IMR-90 (cell line): Measurements from ENCODE around the gene UBL5. TPM values are rescaled to one million over a fixed set of nuclear protein-coding genes. Genes with fewer than 3 reads are reported as not detected.

ENCODE experiments used
- ATAC-seq: fragments of 200-7000 bp; cut with Tn5 transposase; 2 replicates; pipeline ENCODE4 v1.9.1; 2020; ENCODE audit warnings: low read depth, mild to moderate bottlenecking, moderate library complexity
- BruUV-seq: library from RNA; stranded (reverse); fragments of 400-500 nt; replicated peaks from 2 replicates; lab custom pipeline; 2021; lab: Mats Ljungman, UMichigan
- CTCF ChIA-PET: fragments of 300-600 bp; formaldehyde crosslinking; extraction: SDS; loops from one replicate; lab custom pipeline; 2021; ENCODE audit warnings: antibody characterized with exemption; lab: Yijun Ruan, JAX
- POLR2A ChIA-PET: fragments of 300-600 bp; sonication (Branson Sonifier 250); formaldehyde crosslinking; loops from one replicate; lab custom pipeline; 2022; ENCODE audit warnings: antibody characterized with exemption; ENCODE audit not compliant: unreplicated experiment; lab: Charles Lee
- DNase-seq: peaks from one replicate; pipeline ENCODE4 v3.0.0; 2013
- H2AFZ ChIP-seq: replicated peaks from 2 replicates; pipeline ENCODE3; 2013; ENCODE audit warnings: low read length, mild to moderate bottlenecking; ENCODE audit not compliant: poor library complexity
- H2AK5ac ChIP-seq: 2 replicates; pipeline ENCODE4 v1.6.1; 2013; ENCODE audit warnings: low read depth, low read length, inconsistent platforms
- H2AK9ac ChIP-seq: replicated peaks from 2 replicates; pipeline ENCODE3; 2013; ENCODE audit warnings: mild to moderate bottlenecking, low read depth, low read length, moderate library complexity; ENCODE audit not compliant: poor library complexity
- H2BK120ac ChIP-seq: 2 replicates; pipeline ENCODE4 v1.6.1; 2013; ENCODE audit warnings: low read depth, low read length, inconsistent platforms
- H2BK15ac ChIP-seq: 3 replicates; pipeline ENCODE4 v1.6.1; 2013; ENCODE audit warnings: low read depth, low read length, inconsistent platforms
- H2BK20ac ChIP-seq: 2 replicates; pipeline ENCODE4 v1.6.1; 2013; ENCODE audit warnings: low read depth, mild to moderate bottlenecking, inconsistent platforms, low read length, moderate library complexity
- H2BK5ac ChIP-seq: 2 replicates; pipeline ENCODE4 v1.6.1; 2013; ENCODE audit warnings: mild to moderate bottlenecking, low read depth, low read length, inconsistent platforms; ENCODE audit not compliant: poor library complexity, severe bottlenecking
- H3K14ac ChIP-seq: replicated peaks from 2 replicates; pipeline ENCODE4 v1.6.1; 2013; ENCODE audit warnings: low read depth, low read length, inconsistent platforms
- H3K18ac ChIP-seq: 2 replicates; pipeline ENCODE4 v1.6.1; 2013; ENCODE audit warnings: low read depth, low read length, control low read depth
- H3K23ac ChIP-seq: 2 replicates; pipeline ENCODE4 v1.6.1; 2013; ENCODE audit warnings: low read depth, low read length, inconsistent platforms
- H3K27ac ChIP-seq: 2 replicates; pipeline ENCODE4 v1.5.1; 2013; ENCODE audit warnings: mild to moderate bottlenecking, control low read depth, low read length; ENCODE audit not compliant: insufficient read depth
- H3K27me3 ChIP-seq: 2 replicates; pipeline ENCODE4 v1.6.1; 2013; ENCODE audit warnings: low read length; ENCODE audit not compliant: control insufficient read depth, insufficient read depth
- H3K36me3 ChIP-seq: 2 replicates; pipeline ENCODE4 v1.6.1; 2013; ENCODE audit warnings: low read length, mixed read lengths; ENCODE audit not compliant: control insufficient read depth, insufficient read depth
- H3K4ac ChIP-seq: 2 replicates; pipeline ENCODE4 v1.6.1; 2013; ENCODE audit warnings: low read depth, low read length, inconsistent platforms
- H3K4me1 ChIP-seq: 2 replicates; pipeline ENCODE4 v1.6.1; 2013; ENCODE audit warnings: low read length, mixed read lengths; ENCODE audit not compliant: control insufficient read depth, insufficient read depth
- H3K4me2 ChIP-seq: 2 replicates; pipeline ENCODE4 v1.6.1; 2013; ENCODE audit warnings: low read depth, mild to moderate bottlenecking, control low read depth, low read length, moderate library complexity
- H3K4me3 ChIP-seq: 2 replicates; pipeline ENCODE4 v1.5.1; 2013; ENCODE audit warnings: low read depth, mild to moderate bottlenecking, control low read depth, low read length, moderate library complexity; ENCODE audit not compliant: insufficient read depth
- H3K56ac ChIP-seq: 2 replicates; pipeline ENCODE4 v1.6.1; 2013; ENCODE audit warnings: low read length, inconsistent platforms; ENCODE audit not compliant: insufficient read depth; ENCODE audit errors: extremely low read depth
- H3K79me1 ChIP-seq, 2 experiments: 2 replicates each; pipeline ENCODE4 v1.6.1; 2013; ENCODE audit warnings: low read length in 2 of 2, inconsistent platforms in 1 of 2, low read depth in 1 of 2
- H3K9ac ChIP-seq: 2 replicates; pipeline ENCODE4 v1.6.1; 2013; ENCODE audit warnings: low read depth, low read length, control low read depth
- H3K9me1 ChIP-seq: 2 replicates; pipeline ENCODE4 v1.6.1; 2013; ENCODE audit warnings: low read length, inconsistent platforms; ENCODE audit not compliant: insufficient read depth
- H3K9me3 ChIP-seq: 2 replicates; pipeline ENCODE4 v1.6.1; 2013; ENCODE audit warnings: low read length; ENCODE audit not compliant: control insufficient read depth, insufficient read depth
- H4K20me1 ChIP-seq: 2 replicates; pipeline ENCODE4 v1.6.1; 2013; ENCODE audit warnings: low read length, inconsistent platforms; ENCODE audit not compliant: insufficient read depth
- H4K5ac ChIP-seq: 2 replicates; pipeline ENCODE4 v1.6.1; 2013; ENCODE audit warnings: mild to moderate bottlenecking, low read depth, low read length, control low read depth
- H4K8ac ChIP-seq, 2 experiments: 2 replicates each; pipeline ENCODE4 v1.6.1; 2013; ENCODE audit warnings: low read depth in 2 of 2, low read length in 2 of 2, control low read depth in 1 of 2, inconsistent platforms in 1 of 2
- H4K91ac ChIP-seq: 2 replicates; pipeline ENCODE4 v1.6.1; 2013; ENCODE audit warnings: low read depth, low read length, inconsistent platforms; ENCODE audit not compliant: insufficient read depth
- BHLHE40 ChIP-seq: fragments of 150-350 bp; IDR thresholded peaks from 2 replicates; pipeline ENCODE4 v1.6.1; 2016; ENCODE audit warnings: mild to moderate bottlenecking, low read depth, low read length
- CEBPB ChIP-seq: IDR thresholded peaks from 2 replicates; pipeline ENCODE4 v1.6.1; 2012; ENCODE audit warnings: low read depth, low read length, improper control_type of control experiment
- CHD1 ChIP-seq: IDR thresholded peaks from 2 replicates; pipeline ENCODE4 v1.6.1; 2012; ENCODE audit warnings: low read depth, low read length, improper control_type of control experiment
- FOS ChIP-seq: fragments of 150-350 bp; IDR thresholded peaks from 2 replicates; pipeline ENCODE4 v1.6.1; 2016; ENCODE audit warnings: low read depth, low read length
- MAZ ChIP-seq: IDR thresholded peaks from 2 replicates; pipeline ENCODE4 v1.6.1; 2012; ENCODE audit warnings: low read depth, mild to moderate bottlenecking, low read length, improper control_type of control experiment, moderate library complexity, borderline replicate concordance
- MXI1 ChIP-seq: IDR thresholded peaks from 2 replicates; pipeline ENCODE4 v1.6.1; 2012; ENCODE audit warnings: low read depth, mild to moderate bottlenecking, low read length, moderate library complexity, borderline replicate concordance
- NFE2L2 ChIP-seq: fragments of 150-350 bp; IDR thresholded peaks from 2 replicates; pipeline ENCODE4 v1.6.1; 2016; ENCODE audit warnings: low read depth, mild to moderate bottlenecking, low read length
- POLR2A ChIP-seq: IDR thresholded peaks from 2 replicates; pipeline ENCODE4 v1.6.1; 2012; ENCODE audit warnings: mild to moderate bottlenecking, low read depth, low read length
- RAD21 ChIP-seq: IDR thresholded peaks from 2 replicates; pipeline ENCODE4 v1.6.1; 2012; ENCODE audit warnings: low read length, improper control_type of control experiment
- RCOR1 ChIP-seq: IDR thresholded peaks from 2 replicates; pipeline ENCODE4 v1.6.1; 2012; ENCODE audit warnings: mild to moderate bottlenecking, low read length, improper control_type of control experiment; ENCODE audit not compliant: insufficient replicate concordance
- RFX5 ChIP-seq: IDR thresholded peaks from 2 replicates; pipeline ENCODE4 v1.8.0; 2012; ENCODE audit warnings: low read depth, mild to moderate bottlenecking, low read length, moderate library complexity
- SMC3 ChIP-seq: fragments of 150-350 bp; IDR thresholded peaks from 2 replicates; pipeline ENCODE4 v1.6.1; 2016; ENCODE audit warnings: low read depth, mild to moderate bottlenecking, antibody characterized with exemption, low read length, moderate library complexity
- USF2 ChIP-seq: fragments of 150-350 bp; IDR thresholded peaks from 2 replicates; pipeline ENCODE4 v1.6.1; 2017; ENCODE audit warnings: mild to moderate bottlenecking, antibody characterized with exemption, low read length, low read depth
- WGBS, 2 experiments: methylation state at CpG; one replicate each; pipeline versions ENCODE4 v1.1.5 to v1.1.7; 2013; ENCODE audit warnings: missing lambda C conversion rate in 2 of 2; ENCODE audit not compliant: insufficient read length in 1 of 2; ENCODE audit errors: extremely low coverage in 2 of 2; 5-methylcytosine and 5-hydroxymethylcytosine counted together
- dilution Hi-C: fragments of 300-500 bp; cut with HindIII; formaldehyde crosslinking; loops from one replicate; pipeline ENCODE4 v1.14.3; 2018; ENCODE audit warnings: low sequenced_read_pairs; ENCODE audit not compliant: unreplicated experiment
- in situ Hi-C: fragments of 300-500 bp; cut with MboI; formaldehyde crosslinking; loops from 3 replicates; pipeline ENCODE4 v1.14.3; 2019; ENCODE audit warnings: low sequenced_read_pairs, inconsistent platforms, mixed read lengths
- intact Hi-C: fragments of 100-400 bp; cut with micrococcal nuclease; formaldehyde crosslinking; loops from 2 replicates; pipeline ENCODE4 v1.10.0; 2022
- polyA plus RNA-seq, 3 experiments: library from polyadenylated mRNA; depleted of rRNA; stranded (reverse); fragments of >200 nt; gene quantifications; 2 replicates each; pipeline ENCODE4 v1.2.3, GENCODE V29; 2012; ENCODE audit warnings: low replicate concordance in 1 of 3
- total RNA-seq: library from RNA; depleted of rRNA; stranded (reverse); fragments of >200 nt; gene quantifications from 2 replicates; pipeline ENCODE4 v1.2.3, GENCODE V29; 2012
- TF ChIP-seq, protein P1 (sequence below): conservative IDR thresholded peaks from 2 replicates; pipeline ENCODE4 v1.5.1; 2012; ENCODE audit warnings: mild to moderate bottlenecking, low read depth, low read length, improper control_type of control experiment
- TF ChIP-seq, protein P2 (sequence below): fragments of 150-350 bp; IDR thresholded peaks from 2 replicates; pipeline ENCODE4 v1.6.1; 2016; ENCODE audit warnings: low read depth, mild to moderate bottlenecking, low read length, moderate library complexity, borderline replicate concordance

Gene UBL5
- total and polyA plus RNA-seq, 2 of the 4 experiments (the other 2 are of a cell fraction): 434 to 1,091 TPM

- intact Hi-C loops: no loop called here
- H3K4me2 ChIP-seq: no peak overlapping the region
Observed at GRCh38 chr19:9857920-9858746, 30.4 kb downstream of the UBL5 start.

More at GRCh38 chr19:9857920-9858746, 30.4 kb downstream of the UBL5 start:
- H2BK120ac ChIP-seq: no peak overlapping the region
- no peak overlapping the region for H4K8ac ChIP-seq
- dilution Hi-C loops: no loop called here
- no peak overlapping the region for H3K18ac ChIP-seq
- no peak for DNase-seq
- H2BK15ac ChIP-seq: no peak overlapping the region
- no peaks in the 10 kb centered on the region for H3K9me3 ChIP-seq
- ChIA-PET CTCF (no interaction called here), POLR2A (no interaction called here)
- no peaks in the 10 kb centered on the region for H3K27me3 ChIP-seq
- no peaks in the 10 kb centered on the region for H4K20me1 ChIP-seq
- H2AK9ac ChIP-seq: no peak overlapping the region
- no peak overlapping the region for H3K14ac ChIP-seq
- H3K23ac ChIP-seq: no peak overlapping the region
- H3K4me3 ChIP-seq: no peak overlapping the region
- H2BK5ac ChIP-seq: no peak overlapping the region
- H3K79me1 ChIP-seq: no peaks in the 10 kb centered on the region
- no peak overlapping the region for H4K5ac ChIP-seq
- H2BK20ac ChIP-seq: no peak overlapping the region
- H2AFZ ChIP-seq: no peak overlapping the region
- no peak overlapping the region for H4K91ac ChIP-seq
- TF ChIP-seq CEBPB (no peak), RFX5 (no peak), FOS (no peak), USF2 (no peak), BHLHE40 (no peak), RCOR1 (no peak), SMC3 (no peak), NFE2L2 (no peak), CHD1 (no peak), MAZ (no peak), RAD21 (no peak), POLR2A (no peak), MXI1 (no peak)
- TF ChIP-seq, protein P1, sequence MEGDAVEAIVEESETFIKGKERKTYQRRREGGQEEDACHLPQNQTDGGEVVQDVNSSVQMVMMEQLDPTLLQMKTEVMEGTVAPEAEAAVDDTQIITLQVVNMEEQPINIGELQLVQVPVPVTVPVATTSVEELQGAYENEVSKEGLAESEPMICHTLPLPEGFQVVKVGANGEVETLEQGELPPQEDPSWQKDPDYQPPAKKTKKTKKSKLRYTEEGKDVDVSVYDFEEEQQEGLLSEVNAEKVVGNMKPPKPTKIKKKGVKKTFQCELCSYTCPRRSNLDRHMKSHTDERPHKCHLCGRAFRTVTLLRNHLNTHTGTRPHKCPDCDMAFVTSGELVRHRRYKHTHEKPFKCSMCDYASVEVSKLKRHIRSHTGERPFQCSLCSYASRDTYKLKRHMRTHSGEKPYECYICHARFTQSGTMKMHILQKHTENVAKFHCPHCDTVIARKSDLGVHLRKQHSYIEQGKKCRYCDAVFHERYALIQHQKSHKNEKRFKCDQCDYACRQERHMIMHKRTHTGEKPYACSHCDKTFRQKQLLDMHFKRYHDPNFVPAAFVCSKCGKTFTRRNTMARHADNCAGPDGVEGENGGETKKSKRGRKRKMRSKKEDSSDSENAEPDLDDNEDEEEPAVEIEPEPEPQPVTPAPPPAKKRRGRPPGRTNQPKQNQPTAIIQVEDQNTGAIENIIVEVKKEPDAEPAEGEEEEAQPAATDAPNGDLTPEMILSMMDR: no peak
- TF ChIP-seq, protein P2, sequence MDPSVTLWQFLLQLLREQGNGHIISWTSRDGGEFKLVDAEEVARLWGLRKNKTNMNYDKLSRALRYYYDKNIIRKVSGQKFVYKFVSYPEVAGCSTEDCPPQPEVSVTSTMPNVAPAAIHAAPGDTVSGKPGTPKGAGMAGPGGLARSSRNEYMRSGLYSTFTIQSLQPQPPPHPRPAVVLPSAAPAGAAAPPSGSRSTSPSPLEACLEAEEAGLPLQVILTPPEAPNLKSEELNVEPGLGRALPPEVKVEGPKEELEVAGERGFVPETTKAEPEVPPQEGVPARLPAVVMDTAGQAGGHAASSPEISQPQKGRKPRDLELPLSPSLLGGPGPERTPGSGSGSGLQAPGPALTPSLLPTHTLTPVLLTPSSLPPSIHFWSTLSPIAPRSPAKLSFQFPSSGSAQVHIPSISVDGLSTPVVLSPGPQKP: no peak
- BruUV-seq: no TSS peak
- H3K9me1 ChIP-seq: 0 out of 2 replicates have a peak, but pooled peaks cover 3% of the 10 kb centered on the region
- H3K56ac ChIP-seq: no peak overlapping the region
- WGBS, 2 experiments: 90% methylated on average over 5 of the region's 10 CpGs; no CpG with 5 or more reads in 1 of the 2 experiments
- in situ Hi-C loops: no loop called here
- no peak overlapping the region for H3K27ac ChIP-seq
- no peaks in the 10 kb centered on the region for H3K4me1 ChIP-seq
- H3K4ac ChIP-seq: no peak overlapping the region
- H2AK5ac ChIP-seq: no peak overlapping the region
- ATAC-seq: no peak
- H3K36me3 ChIP-seq: peaks cover 5% of the 10 kb centered on the region; the same call in 1 of the 2 replicates
- H3K9ac ChIP-seq: no peak overlapping the region
